CD14-positive monocyte (primary cell): ENCODE data around the gene CDKL5. TPM values are rescaled to one million over a fixed set of nuclear protein-coding genes. Genes with fewer than 3 reads are reported as not detected.

Experiments
- DNase-seq, 3 donors: peaks; one replicate each; pipeline ENCODE4 v3.0.0-alpha.2; 2011 to 2022
- H2AFZ ChIP-seq: 2 replicates; pipeline ENCODE4 v1.6.0; 2012; ENCODE audit warnings: mild to moderate bottlenecking, low read depth, low read length, inconsistent platforms; ENCODE audit not compliant: insufficient read depth, poor library complexity, severe bottlenecking
- H3K27ac ChIP-seq, 2 donors: 1 replicate in 1 of 2; 2 replicates in 1 of 2; pipeline ENCODE4 v1.5.1; 2012 to 2013; ENCODE audit warnings: low read length in 2 of 2, control low read depth in 1 of 2, inconsistent platforms in 1 of 2, low read depth in 1 of 2, mild to moderate bottlenecking in 1 of 2
- H3K27me3 ChIP-seq, 2 donors: one replicate each; pipeline versions ENCODE4 v1.6.0 to v1.6.1; 2011 to 2013; ENCODE audit warnings: low read length in 2 of 2; ENCODE audit not compliant: control insufficient read depth in 2 of 2, insufficient read depth in 2 of 2
- H3K36me3 ChIP-seq, 2 donors: replicated peaks in 1 of 2; 1 replicate in 1 of 2; 2 replicates in 1 of 2; pipeline versions ENCODE4 v1.5.1 to v1.6.1; 2012 to 2013; ENCODE audit warnings: low read length in 2 of 2, control low read depth in 1 of 2, inconsistent platforms in 1 of 2, mild to moderate bottlenecking in 1 of 2; ENCODE audit not compliant: insufficient read depth in 2 of 2, control insufficient read depth in 1 of 2
- H3K4me1 ChIP-seq, 2 donors: 1 replicate in 1 of 2; 2 replicates in 1 of 2; pipeline versions ENCODE4 v1.5.1 to v1.6.1; 2012 to 2013; ENCODE audit warnings: low read length in 2 of 2, control low read depth in 1 of 2, inconsistent platforms in 1 of 2, mild to moderate bottlenecking in 1 of 2, moderate library complexity in 1 of 2; ENCODE audit not compliant: insufficient read depth in 2 of 2, control insufficient read depth in 1 of 2
- H3K4me2 ChIP-seq: replicated peaks from 2 replicates; pipeline ENCODE3; 2012; ENCODE audit warnings: low read length, moderate library complexity, mild to moderate bottlenecking; ENCODE audit not compliant: poor library complexity, severe bottlenecking; ENCODE audit errors: extremely low read depth
- H3K4me3 ChIP-seq, 3 experiments: fragments of 200-600 bp in 1 of 3; sonication (generic) in 1 of 3; replicated peaks in 1 of 3; 1 replicate in 2 of 3; 2 replicates in 1 of 3; pipeline ENCODE4 v1.5.1; 2011 to 2013; ENCODE audit warnings: low read length in 3 of 3, mild to moderate bottlenecking in 3 of 3, control low read depth in 2 of 3, low read depth in 2 of 3, inconsistent platforms in 1 of 3, moderate library complexity in 1 of 3
- H3K79me2 ChIP-seq: 2 replicates; pipeline ENCODE4 v1.6.0; 2012; ENCODE audit warnings: mild to moderate bottlenecking, control low read depth, inconsistent platforms, low read length, moderate library complexity; ENCODE audit not compliant: insufficient read depth
- H3K9ac ChIP-seq: 2 replicates; pipeline ENCODE4 v1.6.0; 2017; ENCODE audit warnings: low read length, mild to moderate bottlenecking; ENCODE audit not compliant: insufficient read depth, poor library complexity, severe bottlenecking
- H3K9me3 ChIP-seq, 2 donors: replicated peaks in 1 of 2; 1 replicate in 1 of 2; 2 replicates in 1 of 2; pipeline versions ENCODE4 v1.5.1 to v1.6.1; 2012 to 2013; ENCODE audit warnings: low read length in 2 of 2, control low read depth in 1 of 2; ENCODE audit not compliant: control insufficient read depth in 1 of 2, insufficient read depth in 1 of 2
- H4K20me1 ChIP-seq: 2 replicates; pipeline ENCODE4 v1.6.0; 2012; ENCODE audit warnings: mild to moderate bottlenecking, low read length, control low read depth, moderate library complexity; ENCODE audit not compliant: insufficient read depth
- H3K27ac Mint-ChIP-seq, 7 donors: one replicate each; pipeline ENCODE4 v1.8.0; 2020; ENCODE audit warnings: mild to moderate bottlenecking in 7 of 7, mixed read lengths in 7 of 7, moderate library complexity in 6 of 7, inconsistent platforms in 2 of 7
- H3K27me3 Mint-ChIP-seq, 3 donors: one replicate each; pipeline ENCODE4 v1.8.0; 2021 to 2022; ENCODE audit warnings: low read depth in 3 of 3, mild to moderate bottlenecking in 3 of 3, mixed read lengths in 3 of 3, moderate library complexity in 3 of 3, inconsistent platforms in 1 of 3
- H3K36me3 Mint-ChIP-seq, 2 donors: one replicate each; pipeline ENCODE4 v1.8.0; 2020; ENCODE audit warnings: mixed read lengths in 2 of 2, inconsistent platforms in 1 of 2, mild to moderate bottlenecking in 1 of 2
- H3K4me1 Mint-ChIP-seq: one replicate; pipeline ENCODE4 v1.8.0; 2020; ENCODE audit warnings: mild to moderate bottlenecking, mixed read lengths
- H3K4me3 Mint-ChIP-seq, 2 donors: one replicate each; pipeline ENCODE4 v1.8.0; 2020; ENCODE audit warnings: mild to moderate bottlenecking in 2 of 2, mixed read lengths in 2 of 2, moderate library complexity in 1 of 2
- H3K9me3 Mint-ChIP-seq, 7 donors: one replicate each; pipeline ENCODE4 v1.8.0; 2020 to 2022; ENCODE audit warnings: mixed read lengths in 7 of 7, mild to moderate bottlenecking in 6 of 7, moderate library complexity in 6 of 7, inconsistent platforms in 2 of 7
- CTCF ChIP-seq: fragments of 200-600 bp; IDR thresholded peaks from one replicate; pipeline ENCODE4 v1.8.0; 2022; ENCODE audit warnings: antibody characterized with exemption, mild to moderate bottlenecking
- WGBS: methylation state at CpG from one replicate; pipeline ENCODE4 v1.1.5; 2013; ENCODE audit warnings: missing lambda C conversion rate; ENCODE audit not compliant: insufficient coverage; 5-methylcytosine and 5-hydroxymethylcytosine counted together
- intact Hi-C, 2 donors: fragments of 100-400 bp; cut with micrococcal nuclease; formaldehyde crosslinking; loops; one replicate each; pipeline versions ENCODE4 v1.15.0 to v1.15.1; 2023
- polyA plus RNA-seq, 3 donors: library from polyadenylated mRNA; depleted of rRNA in 1 of 3; unstranded in 2 of 3; stranded (reverse) in 1 of 3; fragments of 300-500 nt in 2 of 3; fragments of >200 nt in 1 of 3; fragmentation: Illumina TruSeq in 2 of 3; gene quantifications; 1 replicate in 2 of 3; 2 replicates in 1 of 3; pipeline ENCODE4 v1.2.3, GENCODE V29; 2012 to 2021

The CDKL5 gene
- polyA plus RNA-seq, 3 donors: 0.54 to 3.6 (median 1.4) TPM

- H3K9me3 ChIP-seq: no peaks in the 10 kb centered on the region
- H3K27me3 ChIP-seq: no peaks in the 10 kb centered on the region
- no CpG with 5 or more reads among the region's 11 CpGs for whole genome bisulfite sequencing
- no peak overlapping the region for H3K27ac ChIP-seq
- H3K9ac ChIP-seq: no peak overlapping the region
- H3K36me3 Mint-ChIP-seq: peaks cover 0 to 1% of the 10 kb centered on the region in 2 donors
- DNase-seq: no peak
- peaks cover 0 to 21% (median 4%) of the 10 kb centered on the region in 3 donors for H3K27me3 Mint-ChIP-seq
- intact Hi-C loops: no loop called here
- H3K4me3 ChIP-seq: no peak overlapping the region
- TF ChIP-seq CTCF: no peak
- H3K4me3 Mint-ChIP-seq: no peak overlapping the region
- no peaks in the 10 kb centered on the region for H3K79me2 ChIP-seq
- H3K4me1 Mint-ChIP-seq: peaks cover 36% of the 10 kb centered on the region
- peaks cover 26 to 30% of the 10 kb centered on the region in 2 donors for H3K4me1 ChIP-seq
- no peaks in the 10 kb centered on the region for H4K20me1 ChIP-seq
- no peaks in the 10 kb centered on the region for H3K36me3 ChIP-seq
- H3K27ac Mint-ChIP-seq: peak overlapping the region in 1 of 7 donors; percentile 68
- H3K9me3 Mint-ChIP-seq: peaks cover 0 to 9% (median 0%) of the 10 kb centered on the region in 7 donors
- H3K4me2 ChIP-seq: no peak overlapping the region
- H2AFZ ChIP-seq: no peak overlapping the region
Measured at GRCh38 chrX:18676470-18676869, 251.1 kb downstream of the CDKL5 start.

- no peaks in the 10 kb centered on the region for H3K36me3 ChIP-seq
- Mint-ChIP-seq H3K4me3 (peak overlapping the region; percentile 27 to 55), H3K27ac (peak overlapping the region in 3 of 7 donors; percentile 7 to 57 (median 39)), H3K4me1 (peaks cover 36% of the 10 kb centered on the region), H3K9me3 (peaks cover 0 to 9% (median 0%) of the 10 kb centered on the region in 7 donors), H3K36me3 (peaks cover 0 to 1% of the 10 kb centered on the region in 2 donors), H3K27me3 (peaks cover 0 to 21% (median 4%) of the 10 kb centered on the region in 3 donors)
- no peaks in the 10 kb centered on the region for H3K27me3 ChIP-seq
- H3K9ac ChIP-seq: no peak overlapping the region
- 18% methylated on average over 5 of the region's 17 CpGs for WGBS
- no peak for TF ChIP-seq CTCF
- DNase-seq: peak in 1 of 3 donors; percentile 34
- peaks cover 26 to 30% of the 10 kb centered on the region in 2 donors for H3K4me1 ChIP-seq
- peak overlapping the region; percentile 53 for H3K4me2 ChIP-seq
- intact Hi-C loops: no loop called here
- no peak overlapping the region for H3K27ac ChIP-seq
- H4K20me1 ChIP-seq: no peaks in the 10 kb centered on the region
- no peaks in the 10 kb centered on the region for H3K79me2 ChIP-seq
- H3K4me3 ChIP-seq: peak overlapping the region in 1 of 3 experiments; percentile 17
- H3K9me3 ChIP-seq: no peaks in the 10 kb centered on the region
- H2AFZ ChIP-seq: peak overlapping the region; percentile 37
Measured at GRCh38 chrX:18677161-18677869, 251.9 kb downstream of the CDKL5 start.
